Progenitor cell of endocrine pancreas (in vitro differentiated cells): ENCODE results near the gene CBL. TPM values are rescaled to one million over a fixed set of nuclear protein-coding genes. Genes with fewer than 3 reads are reported as not detected.

Experiments used
- DNase-seq: peaks from one replicate; pipeline ENCODE4 v3.0.0; 2021; ENCODE audit warnings: low spot score; ENCODE audit not compliant: unreplicated experiment
- H3K27ac Mint-ChIP-seq: 2 replicates; pipeline ENCODE4 v1.8.0; 2021; ENCODE audit warnings: mild to moderate bottlenecking, moderate library complexity, mixed read lengths
- H3K27me3 Mint-ChIP-seq: 2 replicates; pipeline ENCODE4 v1.8.0; 2021; ENCODE audit warnings: mixed read lengths
- H3K36me3 Mint-ChIP-seq: 2 replicates; pipeline ENCODE4 v1.8.0; 2022; ENCODE audit warnings: mixed read lengths; ENCODE audit not compliant: insufficient read depth
- H3K4me1 Mint-ChIP-seq: 2 replicates; pipeline ENCODE4 v1.8.0; 2021; ENCODE audit warnings: low read depth, mixed read lengths
- H3K4me3 Mint-ChIP-seq: 2 replicates; pipeline ENCODE4 v1.8.0; 2021; ENCODE audit warnings: low read depth, mild to moderate bottlenecking, moderate library complexity, mixed read lengths
- H3K9me3 Mint-ChIP-seq: 2 replicates; pipeline ENCODE4 v1.8.0; 2021; ENCODE audit warnings: low read depth, mixed read lengths
- total RNA-seq: library from RNA; stranded (reverse); gene quantifications from 2 replicates; pipeline ENCODE4 v1.2.1, GENCODE V29; 2021
- TF ChIP-seq, protein P1 (sequence below): fragments of 200-600 bp; sonication (generic); IDR thresholded peaks from one replicate; pipeline ENCODE4 v1.5.0; 2021; ENCODE audit warnings: antibody characterized with exemption, mild to moderate bottlenecking; ENCODE audit not compliant: unreplicated experiment

Gene CBL
- total RNA-seq, 1 donor from 2014 or later, result 26.4 TPM

- H3K27ac Mint-ChIP-seq, result peak within 1 kb of the TSS; percentile 98
- H3K27me3 Mint-ChIP-seq, result peaks cover 15% of the 10 kb centered on the region
- peak; percentile 85 for DNase-seq
- peaks cover 3% of the 10 kb centered on the region for H3K36me3 Mint-ChIP-seq
- TF ChIP-seq, protein P1, sequence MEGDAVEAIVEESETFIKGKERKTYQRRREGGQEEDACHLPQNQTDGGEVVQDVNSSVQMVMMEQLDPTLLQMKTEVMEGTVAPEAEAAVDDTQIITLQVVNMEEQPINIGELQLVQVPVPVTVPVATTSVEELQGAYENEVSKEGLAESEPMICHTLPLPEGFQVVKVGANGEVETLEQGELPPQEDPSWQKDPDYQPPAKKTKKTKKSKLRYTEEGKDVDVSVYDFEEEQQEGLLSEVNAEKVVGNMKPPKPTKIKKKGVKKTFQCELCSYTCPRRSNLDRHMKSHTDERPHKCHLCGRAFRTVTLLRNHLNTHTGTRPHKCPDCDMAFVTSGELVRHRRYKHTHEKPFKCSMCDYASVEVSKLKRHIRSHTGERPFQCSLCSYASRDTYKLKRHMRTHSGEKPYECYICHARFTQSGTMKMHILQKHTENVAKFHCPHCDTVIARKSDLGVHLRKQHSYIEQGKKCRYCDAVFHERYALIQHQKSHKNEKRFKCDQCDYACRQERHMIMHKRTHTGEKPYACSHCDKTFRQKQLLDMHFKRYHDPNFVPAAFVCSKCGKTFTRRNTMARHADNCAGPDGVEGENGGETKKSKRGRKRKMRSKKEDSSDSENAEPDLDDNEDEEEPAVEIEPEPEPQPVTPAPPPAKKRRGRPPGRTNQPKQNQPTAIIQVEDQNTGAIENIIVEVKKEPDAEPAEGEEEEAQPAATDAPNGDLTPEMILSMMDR, result no peak
- no peaks in the 10 kb centered on the region for H3K9me3 Mint-ChIP-seq
- peaks cover 9% of the 10 kb centered on the region for H3K4me1 Mint-ChIP-seq
- peak within 1 kb of the TSS; percentile 95 for H3K4me3 Mint-ChIP-seq
These were observed 128.2 kb downstream of the CBL start, which contains the start of gene RNF26 for GRCh38 chr11:119334174-119334930. TSS of gene RNF26 (plus strand) at chr11:119334527. CDS start at chr11:119335123, 596 bp downstream.

GRCh38 chr11:119335091-119335654 lies 129.0 kb downstream of the CBL start:
- Mint-ChIP-seq H3K27me3 (peaks cover 13% of the 10 kb centered on the region), H3K9me3 (no peaks in the 10 kb centered on the region), H3K4me1 (peaks cover 9% of the 10 kb centered on the region), H3K36me3 (peaks cover 3% of the 10 kb centered on the region), H3K27ac (peak overlapping the region; percentile 98), H3K4me3 (peak overlapping the region; percentile 95)
- TF ChIP-seq, protein P1, result no peak
- DNase-seq, result no peak

DNA sequence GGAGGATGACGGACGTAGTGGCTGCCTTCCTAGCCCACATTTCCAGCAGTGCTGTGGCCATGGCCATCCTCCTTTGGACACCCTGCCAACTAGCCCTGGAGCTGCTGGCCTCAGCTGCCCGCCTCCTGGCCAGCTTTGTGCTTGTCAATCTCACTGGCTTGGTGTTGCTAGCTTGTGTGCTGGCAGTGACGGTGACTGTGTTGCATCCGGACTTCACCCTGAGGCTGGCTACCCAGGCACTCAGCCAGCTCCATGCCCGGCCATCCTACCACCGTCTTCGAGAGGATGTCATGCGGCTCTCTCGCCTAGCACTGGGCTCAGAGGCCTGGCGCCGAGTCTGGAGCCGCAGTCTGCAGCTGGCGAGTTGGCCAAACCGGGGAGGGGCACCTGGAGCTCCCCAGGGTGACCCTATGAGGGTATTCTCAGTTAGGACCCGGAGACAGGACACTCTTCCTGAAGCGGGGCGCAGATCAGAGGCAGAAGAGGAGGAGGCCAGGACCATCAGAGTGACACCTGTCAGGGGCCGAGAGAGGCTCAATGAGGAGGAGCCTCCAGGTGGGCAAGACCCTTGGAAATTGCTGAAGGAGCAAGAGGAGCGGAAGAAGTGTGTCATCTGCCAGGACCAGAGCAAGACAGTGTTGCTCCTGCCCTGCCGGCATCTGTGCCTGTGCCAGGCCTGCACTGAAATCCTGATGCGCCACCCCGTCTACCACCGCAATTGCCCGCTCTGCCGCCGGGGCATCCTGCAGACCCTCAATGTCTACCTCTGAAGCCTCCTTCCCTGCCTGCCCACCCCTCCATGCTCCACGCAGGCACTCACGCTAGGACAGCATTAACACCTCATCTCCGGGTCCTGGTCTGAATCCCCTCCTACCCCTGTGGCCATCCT lies 129.8 kb downstream of the CBL start:
- peaks cover 9% of the 10 kb centered on the region for H3K4me1 Mint-ChIP-seq
- H3K36me3 Mint-ChIP-seq, result peaks cover 3% of the 10 kb centered on the region

GRCh38 chr11:119336744-119337469 lies 130.8 kb downstream of the CBL start:
- Mint-ChIP-seq H3K27ac (peak overlapping the region; percentile 8), H3K27me3 (peaks cover 25% of the 10 kb centered on the region), H3K4me1 (peaks cover 9% of the 10 kb centered on the region), H3K36me3 (peaks cover 3% of the 10 kb centered on the region), H3K4me3 (peak overlapping the region; percentile 31), H3K9me3 (no peaks in the 10 kb centered on the region)
- DNase-seq, result no peak
- TF ChIP-seq, protein P1, result no peak

More for the DNA sequence above, 129.8 kb downstream of the CBL start:
- Mint-ChIP-seq H3K27ac (peak overlapping the region; percentile 8), H3K4me3 (peak overlapping the region; percentile 95), H3K9me3 (no peaks in the 10 kb centered on the region), H3K27me3 (peaks cover 16% of the 10 kb centered on the region)
- DNase-seq, result no peak
- TF ChIP-seq, protein P1, result no peak
